Measurements from ENCODE around the gene APOBEC2. TPM values are rescaled to one million over a fixed set of nuclear protein-coding genes. Genes with fewer than 3 reads are reported as not detected.

The APOBEC2 gene
- total and polyA plus RNA-seq, 2 of the 4 experiments (the other 2 are of a cell fraction) = not detected

GRCh38 chr6:41059556-41059955, 6.6 kb downstream of the APOBEC2 start:
- no peak overlapping the region for H2AK5ac ChIP-seq (ENCODE audit: low read depth, low read length)
- intact Hi-C loops (cut with micrococcal nuclease) (no loop called here), dilution Hi-C loops (cut with HindIII; ENCODE audit: low sequenced_read_pairs, unreplicated experiment) (no loop called here), in situ Hi-C loops (cut with MboI; ENCODE audit: low sequenced_read_pairs) (no loop called here)
- no peak overlapping the region for H4K8ac ChIP-seq (ENCODE audit: low read depth in 2 of 2, low read length in 2 of 2)
- no peak overlapping the region for H3K14ac ChIP-seq (replicated peaks; ENCODE audit: low read depth, low read length)
- no peak overlapping the region for H2BK15ac ChIP-seq (ENCODE audit: low read depth, low read length)
- H3K23ac ChIP-seq (ENCODE audit: low read depth, low read length) = no peak overlapping the region
- no peak overlapping the region for H3K4me3 ChIP-seq (ENCODE audit: insufficient read depth, low read depth, low read length)
- H3K4ac ChIP-seq (ENCODE audit: low read depth, low read length) = no peak overlapping the region
- no peak overlapping the region for H3K9ac ChIP-seq (ENCODE audit: low read depth, low read length)
- H3K36me3 ChIP-seq (ENCODE audit: control insufficient read depth, insufficient read depth, low read length) = no peaks in the 10 kb centered on the region; the same call in 1 of the 2 replicates
- no peak overlapping the region for H3K18ac ChIP-seq (ENCODE audit: low read depth, low read length)
- no peak overlapping the region for H4K5ac ChIP-seq (ENCODE audit: low read depth, low read length)
- H3K9me1 ChIP-seq (ENCODE audit: insufficient read depth, low read length) = no peaks in the 10 kb centered on the region
- no peak overlapping the region for H2AK9ac ChIP-seq (replicated peaks; ENCODE audit: low read depth, low read length, poor library complexity)
- DNase-seq (peak; percentile 47), ATAC-seq (ENCODE audit: low read depth) (peak; percentile 68)
- no peaks in the 10 kb centered on the region for H3K9me3 ChIP-seq (ENCODE audit: control insufficient read depth, insufficient read depth, low read length)
- no peak overlapping the region for H2BK5ac ChIP-seq (ENCODE audit: low read depth, low read length, poor library complexity, severe bottlenecking)
- H3K56ac ChIP-seq (ENCODE audit: extremely low read depth, insufficient read depth, low read length) = no peak overlapping the region
- CTCF ChIA-PET = interaction anchor here (0.9 kb wide), 1 partner anchor 31 kb away, joined by 3 read pairs; no protein-coding TSS in a partner anchor
- TF ChIP-seq CHD1 (IDR thresholded peaks at IDR 0.05; ENCODE audit: low read depth, low read length) (no peak), SMC3 (IDR thresholded peaks at IDR 0.05; ENCODE audit: low read depth, low read length) (no peak), USF2 (IDR thresholded peaks at IDR 0.05; ENCODE audit: low read depth, low read length) (no peak), ELK1 (IDR thresholded peaks at IDR 0.05; ENCODE audit: borderline replicate concordance, low read depth, low read length) (no peak), RFX5 (IDR thresholded peaks at IDR 0.05; ENCODE audit: low read depth, low read length) (no peak), MAFK (IDR thresholded peaks at IDR 0.05; ENCODE audit: low read depth, low read length) (no peak), POLR2A (IDR thresholded peaks at IDR 0.05; ENCODE audit: low read depth, low read length) (no peak), BHLHE40 (IDR thresholded peaks at IDR 0.05; ENCODE audit: low read depth, low read length) (no peak), CTCF (conservative IDR thresholded peaks at IDR 0.05; ENCODE audit: low read depth, low read length) (no peak), MXI1 (IDR thresholded peaks at IDR 0.05; ENCODE audit: borderline replicate concordance, low read depth, low read length) (no peak), NFE2L2 (IDR thresholded peaks at IDR 0.05; ENCODE audit: low read depth, low read length) (no peak), CEBPB (IDR thresholded peaks at IDR 0.05; ENCODE audit: low read depth, low read length) (no peak), MAZ (IDR thresholded peaks at IDR 0.05; ENCODE audit: borderline replicate concordance, low read depth, low read length) (no peak), RAD21 (IDR thresholded peaks at IDR 0.05; ENCODE audit: low read length) (no peak)
- peaks cover 12% of the 10 kb centered on the region for H3K4me1 ChIP-seq (ENCODE audit: control insufficient read depth, insufficient read depth, low read length)
- no TSS peak for BruUV-seq (replicated peaks)
- H2BK20ac ChIP-seq (ENCODE audit: low read depth, low read length) = no peak overlapping the region
- no peak overlapping the region for H3K4me2 ChIP-seq (ENCODE audit: low read depth, low read length)
- WGBS, 2 experiments (ENCODE audit: extremely low coverage in 2 of 2, insufficient read length in 1 of 2) = no CpG with 5 or more reads among the region's 1 CpG
- H4K20me1 ChIP-seq (ENCODE audit: insufficient read depth, low read length) = no peaks in the 10 kb centered on the region
- no peak overlapping the region for H2AFZ ChIP-seq (replicated peaks; ENCODE audit: low read length, poor library complexity)
- POLR2A ChIA-PET (ENCODE audit: unreplicated experiment) = no interaction called here
- no peak overlapping the region for H4K91ac ChIP-seq (ENCODE audit: insufficient read depth, low read depth, low read length)
- no peaks in the 10 kb centered on the region for H3K27me3 ChIP-seq (ENCODE audit: control insufficient read depth, insufficient read depth, low read length)
- H3K27ac ChIP-seq (ENCODE audit: insufficient read depth, low read length) = no peak overlapping the region
- no peaks in the 10 kb centered on the region for H3K79me1 ChIP-seq (ENCODE audit: low read depth in 1 of 2, low read length in 2 of 2)
- no peak overlapping the region for H2BK120ac ChIP-seq (ENCODE audit: low read depth, low read length)
